Measurements from ENCODE around the gene THOC6. TPM values are rescaled to one million over a fixed set of nuclear protein-coding genes. Genes with fewer than 3 reads are reported as not detected.
A peak's percentile ranks its signal among the peaks of the same experiment; 100 is the strongest.

Gene THOC6
- total and polyA plus RNA-seq, 9 of the 15 experiments (the other 6 are each of a cell fraction or from before 2014, with no cell fraction given): 2.5 to 65.4 (median 42.3) TPM

- TF ChIP-seq ZFP36 (IDR thresholded peaks at IDR 0.05; ENCODE audit: low read depth, low read length, partially characterized antibody): no peak
- TF ChIP-seq ZNF311 (CRISPR knock-in tag; IDR thresholded peaks at IDR 0.05): no peak
- TF ChIP-seq HDAC1 (IDR thresholded peaks at IDR 0.05): 0 out of 4 replicates have a peak, but pooled peaks of 1 of the 2 experiments have one; percentile 6
- no peak for TF ChIP-seq RBM14 (IDR thresholded peaks at IDR 0.05; ENCODE audit: borderline replicate concordance, insufficient read depth, low read depth, low read length)
- TF ChIP-seq NR4A1 (CRISPR knock-in tag; IDR thresholded peaks at IDR 0.05): no peak
- TF ChIP-seq NR4A1 (tag; IDR thresholded peaks at IDR 0.05): no peak
- TF ChIP-seq MXI1 (IDR thresholded peaks at IDR 0.05; ENCODE audit: low read depth, low read length): no peak; the same call in 1 of the 2 replicates
- no peak for TF ChIP-seq TFAM (CRISPR knock-in tag; conservative IDR thresholded peaks at IDR 0.05)
- TF ChIP-seq ELF1 (tag; IDR thresholded peaks at IDR 0.05): no peak
- TF ChIP-seq ZNF263 (CRISPR knock-in tag; IDR thresholded peaks at IDR 0.05; ENCODE audit: borderline replicate concordance): no peak
- no peak for TF ChIP-seq NFXL1 (CRISPR knock-in tag; IDR thresholded peaks at IDR 0.05)
- no peak for TF ChIP-seq ZBTB2 (IDR thresholded peaks at IDR 0.05)
- TF ChIP-seq POLR2H (tag; IDR thresholded peaks at IDR 0.05; ENCODE audit: low read depth): no peak
- no peak for TF ChIP-seq ZKSCAN1 (IDR thresholded peaks at IDR 0.05; ENCODE audit: low read depth, low read length)
- no peak for TF ChIP-seq ZNF280B (CRISPR knock-in tag; IDR thresholded peaks at IDR 0.05)
- no peak for TF ChIP-seq ZNF133 (CRISPR knock-in tag; IDR thresholded peaks at IDR 0.05)
- TF ChIP-seq SMARCE1 (IDR thresholded peaks at IDR 0.05): no peak
- no peak for TF ChIP-seq SRSF7 (optimal IDR thresholded peaks at IDR 0.05; ENCODE audit: low read depth, low read length)
- TF ChIP-seq PRMT5 (CRISPR knock-in tag; IDR thresholded peaks at IDR 0.05): no peak
Measured at GRCh38 chr16:3021449-3022207, 2.2 kb upstream of the THOC6 start (continued).

All from K562 (cell line).